ENCODE measurements around the gene SPATA12. TPM values are rescaled to one million over a fixed set of nuclear protein-coding genes. Genes with fewer than 3 reads are reported as not detected.

Gene SPATA12
- total RNA-seq, 1 donor from 2014 or later: not detected

GRCh38 chr3:57017459-57017845 lies 43.0 kb upstream of the SPATA12 start:
- peaks cover 17% of the 10 kb centered on the region for H3K4me1 ChIP-seq
- no peaks in the 10 kb centered on the region for H3K9me3 ChIP-seq (replicated peaks)
- H3K36me3 ChIP-seq: no peaks in the 10 kb centered on the region
- H3K27ac ChIP-seq (replicated peaks): no peak overlapping the region
- H3K27me3 ChIP-seq (ENCODE audit: low read depth): no peaks in the 10 kb centered on the region
- H3K4me3 ChIP-seq: no peak overlapping the region
- no peak for DNase-seq
- intact Hi-C loops (cut with micrococcal nuclease): no loop called here
- TF ChIP-seq, protein P1, sequence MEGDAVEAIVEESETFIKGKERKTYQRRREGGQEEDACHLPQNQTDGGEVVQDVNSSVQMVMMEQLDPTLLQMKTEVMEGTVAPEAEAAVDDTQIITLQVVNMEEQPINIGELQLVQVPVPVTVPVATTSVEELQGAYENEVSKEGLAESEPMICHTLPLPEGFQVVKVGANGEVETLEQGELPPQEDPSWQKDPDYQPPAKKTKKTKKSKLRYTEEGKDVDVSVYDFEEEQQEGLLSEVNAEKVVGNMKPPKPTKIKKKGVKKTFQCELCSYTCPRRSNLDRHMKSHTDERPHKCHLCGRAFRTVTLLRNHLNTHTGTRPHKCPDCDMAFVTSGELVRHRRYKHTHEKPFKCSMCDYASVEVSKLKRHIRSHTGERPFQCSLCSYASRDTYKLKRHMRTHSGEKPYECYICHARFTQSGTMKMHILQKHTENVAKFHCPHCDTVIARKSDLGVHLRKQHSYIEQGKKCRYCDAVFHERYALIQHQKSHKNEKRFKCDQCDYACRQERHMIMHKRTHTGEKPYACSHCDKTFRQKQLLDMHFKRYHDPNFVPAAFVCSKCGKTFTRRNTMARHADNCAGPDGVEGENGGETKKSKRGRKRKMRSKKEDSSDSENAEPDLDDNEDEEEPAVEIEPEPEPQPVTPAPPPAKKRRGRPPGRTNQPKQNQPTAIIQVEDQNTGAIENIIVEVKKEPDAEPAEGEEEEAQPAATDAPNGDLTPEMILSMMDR (IDR thresholded peaks at IDR 0.05; ENCODE audit: borderline replicate concordance): no peak

DNA sequence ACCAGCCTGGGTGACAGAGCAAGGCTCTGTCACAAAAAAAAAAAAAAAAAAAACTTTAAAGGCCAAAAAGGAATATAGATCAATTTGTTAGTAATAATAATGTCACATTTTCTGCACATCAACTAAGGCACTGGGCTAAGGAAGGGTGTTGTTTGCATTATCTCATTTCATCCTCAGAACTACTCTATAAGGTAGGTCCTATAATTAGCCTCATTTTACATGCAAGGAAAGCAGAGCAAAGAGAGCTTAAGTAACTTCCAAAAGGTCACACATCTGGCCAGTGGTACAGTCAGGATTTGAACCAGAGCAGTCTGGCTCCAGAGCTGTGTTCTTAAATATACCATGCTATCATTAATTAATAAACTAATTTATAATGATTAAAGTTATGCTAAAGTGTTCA lies 42.2 kb upstream of the SPATA12 start:
- Histone ChIP-seq H3K9me3 (replicated peaks) (no peaks in the 10 kb centered on the region), H3K27ac (replicated peaks) (no peak overlapping the region), H3K4me3 (no peak overlapping the region), H3K4me1 (peaks cover 17% of the 10 kb centered on the region), H3K27me3 (ENCODE audit: low read depth) (no peaks in the 10 kb centered on the region), H3K36me3 (no peaks in the 10 kb centered on the region)
- TF ChIP-seq, protein P1 (IDR thresholded peaks at IDR 0.05; ENCODE audit: borderline replicate concordance): no peak
- intact Hi-C loops (cut with micrococcal nuclease): no loop called here
- DNase-seq: no peak

- Histone ChIP-seq H3K36me3 (no peaks in the 10 kb centered on the region), H3K9me3 (replicated peaks) (no peaks in the 10 kb centered on the region), H3K27me3 (ENCODE audit: low read depth) (no peaks in the 10 kb centered on the region), H3K4me3 (no peak overlapping the region), H3K27ac (replicated peaks) (no peak overlapping the region), H3K4me1 (peaks cover 17% of the 10 kb centered on the region)
- TF ChIP-seq, protein P1 (IDR thresholded peaks at IDR 0.05; ENCODE audit: borderline replicate concordance): no peak
- no peak for DNase-seq
- intact Hi-C loops (cut with micrococcal nuclease): no loop called here
Observed at GRCh38 chr3:57019057-57019456, 41.4 kb upstream of the SPATA12 start.

DNA sequence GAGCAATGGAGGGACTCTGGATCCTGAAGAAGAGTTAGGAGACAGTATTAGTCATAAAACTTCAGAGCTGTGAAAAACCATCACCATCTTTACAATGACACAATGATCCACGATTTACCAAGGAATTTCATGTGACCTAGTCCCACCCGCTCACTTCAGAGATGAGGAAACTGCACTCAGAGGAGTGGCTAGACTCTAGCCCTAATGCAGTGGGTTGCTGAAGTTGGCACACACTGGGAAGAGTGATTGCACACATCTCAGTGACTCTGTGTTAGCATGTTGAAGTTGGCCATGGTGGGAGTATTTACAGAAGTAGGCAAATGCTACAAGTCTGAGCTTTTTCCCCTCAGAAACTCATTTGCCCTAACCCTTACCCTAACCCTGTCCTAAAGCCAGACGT lies 35.2 kb upstream of the SPATA12 start:
- H3K4me3 ChIP-seq: no peak overlapping the region
- H3K9me3 ChIP-seq (replicated peaks): no peaks in the 10 kb centered on the region
- intact Hi-C loops (cut with micrococcal nuclease): no loop called here
- H3K4me1 ChIP-seq: no peaks in the 10 kb centered on the region
- no peaks in the 10 kb centered on the region for H3K36me3 ChIP-seq
- no peaks in the 10 kb centered on the region for H3K27me3 ChIP-seq (ENCODE audit: low read depth)
- no peak for DNase-seq
- TF ChIP-seq, protein P1 (IDR thresholded peaks at IDR 0.05; ENCODE audit: borderline replicate concordance): no peak
- H3K27ac ChIP-seq (replicated peaks): no peak overlapping the region

DNA sequence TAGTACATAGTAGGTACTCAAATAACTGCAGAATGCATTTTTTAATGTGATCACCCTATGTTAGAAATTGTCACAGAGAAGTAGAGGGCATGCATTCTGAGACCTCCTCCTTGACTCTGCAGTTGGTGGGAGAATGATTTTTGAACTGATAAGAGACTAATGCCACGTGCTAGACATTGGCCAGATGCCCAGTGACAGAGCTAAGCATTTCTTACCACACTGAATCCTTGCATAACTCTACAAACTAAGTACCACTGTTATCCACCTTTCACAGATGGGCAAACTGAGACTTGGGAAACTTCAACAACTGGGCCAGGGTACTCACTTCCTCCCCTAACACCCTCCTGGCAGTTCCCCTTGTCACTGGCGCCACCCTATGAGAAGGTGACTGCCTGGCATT lies 33.5 kb upstream of the SPATA12 start:
- H3K36me3 ChIP-seq: no peaks in the 10 kb centered on the region
- TF ChIP-seq, protein P1 (IDR thresholded peaks at IDR 0.05; ENCODE audit: borderline replicate concordance): no peak
- no peak for DNase-seq
- no peaks in the 10 kb centered on the region for H3K9me3 ChIP-seq (replicated peaks)
- intact Hi-C loops (cut with micrococcal nuclease): no loop called here
- H3K27ac ChIP-seq (replicated peaks): no peak overlapping the region
- no peak overlapping the region for H3K4me3 ChIP-seq
- no peaks in the 10 kb centered on the region for H3K27me3 ChIP-seq (ENCODE audit: low read depth)
- no peaks in the 10 kb centered on the region for H3K4me1 ChIP-seq

- no peaks in the 10 kb centered on the region for H3K27me3 ChIP-seq (ENCODE audit: low read depth)
- TF ChIP-seq, protein P1 (IDR thresholded peaks at IDR 0.05; ENCODE audit: borderline replicate concordance): no peak
- H3K9me3 ChIP-seq (replicated peaks): no peaks in the 10 kb centered on the region
Observed at GRCh38 chr3:57029383-57029782, 31.1 kb upstream of the SPATA12 start.

More at GRCh38 chr3:57029383-57029782, 31.1 kb upstream of the SPATA12 start:
- intact Hi-C loops (cut with micrococcal nuclease): no loop called here
- no peaks in the 10 kb centered on the region for H3K36me3 ChIP-seq
- no peak overlapping the region for H3K27ac ChIP-seq (replicated peaks)
- H3K4me1 ChIP-seq: no peaks in the 10 kb centered on the region
- DNase-seq: no peak
- no peak overlapping the region for H3K4me3 ChIP-seq

Measured in left ventricle myocardium inferior (tissue), 1 donor.